T47D (cell line): ENCODE measurements around the gene GNG10.
"Not testable (repeated sequence)": the region's sequence is repeated elsewhere in the genome, so short reads cannot be mapped to it uniquely, and the experiment has no call there.

Experiments used
- DNase-seq, 2 experiments: peaks; one replicate each; pipeline versions ENCODE4 v3.0.0 to v3.0.0-alpha.2; 2011 to 2012; ENCODE audit warnings: low read depth in 1 of 2, low spot score in 1 of 2
- JUND ChIP-seq: IDR thresholded peaks from 2 replicates; pipeline ENCODE4 v1.6.1; 2012; ENCODE audit warnings: low read depth
- in situ Hi-C: cut with HindIII; loops from 2 replicates; pipeline ENCODE4 v1.10.0; 2016; ENCODE audit warnings: low sequenced_read_pairs, low pct_unique_long_range_greater_than_20kb

GNG10 gene

DNA sequence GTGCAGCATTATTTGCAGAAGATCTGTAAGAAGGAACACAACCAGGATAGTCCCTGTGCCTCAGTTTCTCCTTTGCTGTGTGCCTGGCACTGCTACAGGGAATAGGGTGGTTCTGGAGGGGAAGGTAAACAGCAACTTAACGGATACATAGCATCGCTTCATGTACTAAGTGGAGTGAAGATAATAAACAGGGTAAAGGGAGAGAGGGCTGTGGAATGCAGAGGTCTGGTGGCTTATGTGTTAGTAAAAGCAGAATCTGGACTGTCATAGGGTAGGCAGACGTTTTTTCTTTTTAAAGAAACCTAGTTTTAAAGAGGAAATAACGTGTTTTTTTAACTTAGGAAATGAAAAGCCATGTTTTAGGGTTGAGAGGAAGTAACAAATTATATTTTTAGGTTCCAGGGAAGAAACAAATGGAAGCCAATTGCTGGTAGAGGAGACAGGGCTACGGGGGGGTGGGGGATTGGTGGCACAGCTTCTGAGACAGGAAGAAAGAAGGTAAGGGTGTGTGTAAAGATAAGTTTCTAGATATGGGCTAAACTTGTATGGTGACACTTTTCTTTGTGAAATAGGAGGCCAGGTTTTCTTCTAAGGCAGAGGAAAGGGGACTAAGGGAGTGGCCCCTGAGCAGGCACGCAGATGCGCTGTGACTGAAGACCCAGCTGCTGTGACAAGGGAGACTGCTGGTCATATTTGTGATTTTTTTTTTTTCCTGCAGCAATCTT is 1.3 kb downstream of the GNG10 start:
- no peak for TF ChIP-seq JUND
- in situ Hi-C loops: no loop called here
- peak in 1 of 2 experiments; percentile 37 for DNase-seq

DNA sequence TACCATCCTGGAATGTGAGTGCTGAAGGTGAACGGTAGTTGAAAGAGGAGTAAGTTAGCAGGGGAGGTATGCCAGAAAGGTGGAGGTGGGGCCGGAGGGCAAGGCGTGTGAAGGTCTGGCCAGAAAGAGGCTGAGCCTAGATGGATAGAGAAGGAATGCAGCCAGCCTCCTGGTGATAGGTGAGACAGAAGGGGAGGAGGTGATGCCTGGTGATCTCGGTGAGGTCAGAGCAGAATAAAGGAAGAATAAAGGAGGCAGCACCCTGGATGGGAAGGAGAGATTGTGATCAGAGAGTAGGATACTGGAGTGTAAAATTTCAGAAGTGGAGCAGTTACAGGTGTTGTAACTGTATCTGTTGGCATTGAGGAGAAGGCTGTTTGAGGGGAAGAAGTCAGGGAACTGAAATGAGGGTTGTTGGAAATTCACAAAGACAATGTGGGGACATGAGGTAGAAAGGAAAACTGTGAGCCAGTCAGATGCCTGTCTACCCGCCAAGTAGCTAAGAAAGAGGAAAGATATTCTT is 2.0 kb downstream of the GNG10 start:
- TF ChIP-seq JUND: no peak
- DNase-seq: no peak
- in situ Hi-C loops: no loop called here

DNA sequence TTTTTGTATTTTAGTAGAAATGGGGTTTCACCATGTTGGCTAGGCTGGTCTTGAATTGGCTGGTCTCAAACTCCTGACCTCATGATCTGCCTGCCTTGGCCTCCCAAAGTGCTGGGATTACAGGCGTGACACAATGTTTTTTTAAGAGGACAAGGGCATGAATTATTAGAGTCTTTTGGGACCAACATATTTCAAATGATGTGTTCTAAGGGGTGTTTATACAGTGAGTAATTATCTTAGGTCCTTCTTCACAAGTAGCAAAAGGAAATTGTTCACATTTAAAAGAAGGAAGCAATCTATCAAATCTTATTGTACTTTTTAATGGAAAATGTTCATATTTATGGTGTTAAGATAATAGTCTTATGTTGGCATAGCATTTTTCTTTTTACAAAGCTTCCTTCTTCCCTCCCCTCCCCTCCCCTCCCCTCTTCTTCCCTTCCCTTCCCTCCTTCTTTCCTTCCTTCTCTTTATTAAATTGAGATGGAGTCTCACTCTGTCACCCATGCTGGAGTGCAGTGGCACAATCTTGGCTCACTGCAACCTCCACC is 6.7 kb downstream of the GNG10 start:
- in situ Hi-C loops: no loop called here
- TF ChIP-seq JUND: no peak
- no peak for DNase-seq

DNA sequence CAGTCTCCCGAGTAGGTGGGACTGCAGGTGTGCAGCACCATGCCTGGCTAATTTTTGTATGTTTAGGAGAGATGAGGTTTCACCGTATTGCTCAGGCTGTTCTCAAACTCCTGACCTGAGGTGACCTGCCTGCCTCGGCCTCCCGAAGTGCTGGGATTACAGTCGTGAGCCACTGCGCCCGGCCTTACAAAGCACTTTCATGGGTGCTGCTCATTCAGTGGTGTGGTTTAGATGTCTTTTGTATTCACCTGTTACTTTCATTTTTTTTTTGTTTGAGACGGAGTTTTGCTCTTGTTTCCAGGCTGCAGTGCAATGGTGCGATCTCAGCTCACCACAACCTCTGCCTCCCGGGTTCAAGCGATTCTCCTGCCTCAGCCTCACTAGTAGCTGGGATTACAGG is 7.2 kb downstream of the GNG10 start:
- in situ Hi-C loops, DNase-seq: not testable (repeated sequence)

DNA sequence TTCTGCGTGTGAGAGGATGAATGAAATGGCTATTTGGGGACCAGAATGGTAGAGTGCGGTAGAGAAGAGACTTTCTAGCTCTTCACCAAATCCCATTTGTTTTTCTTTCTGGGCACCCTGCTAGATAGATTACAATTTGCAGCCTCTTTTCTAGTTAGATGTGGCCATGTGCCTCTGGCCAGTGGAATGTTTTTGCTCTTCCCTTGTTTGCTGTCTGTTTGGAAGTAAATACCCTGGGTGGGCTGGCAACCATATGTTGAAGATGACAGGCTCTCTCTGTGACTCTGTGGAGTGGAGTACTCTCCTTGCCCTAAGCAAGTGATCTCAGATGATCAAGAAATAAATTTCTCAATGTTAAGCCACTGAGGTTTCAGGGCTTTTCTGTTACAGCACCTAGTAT is 12.9 kb downstream of the GNG10 start:
- no peak for TF ChIP-seq JUND
- no peak for DNase-seq
- in situ Hi-C loops: no loop called here

DNA sequence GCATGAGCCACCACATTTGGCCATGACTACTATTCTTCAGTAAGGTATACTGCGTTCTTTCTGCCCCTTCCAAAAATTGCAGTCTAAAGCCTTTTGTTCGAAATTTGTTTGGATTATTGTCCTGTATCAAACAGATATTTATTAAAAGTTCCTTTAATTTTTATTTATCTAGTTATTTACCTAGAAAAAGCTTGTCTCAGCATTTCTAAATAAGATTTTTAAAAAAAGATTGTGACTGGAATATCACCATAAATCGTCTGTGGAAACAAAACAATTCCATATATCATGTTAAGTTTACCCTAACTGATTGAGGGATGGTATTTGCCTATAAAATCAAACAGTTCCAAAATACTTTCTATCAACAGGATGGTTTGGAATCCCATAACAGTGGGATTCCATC is 14.7 kb downstream of the GNG10 start:
- no peak for DNase-seq
- no peak for TF ChIP-seq JUND
- in situ Hi-C loops: no loop called here

DNA sequence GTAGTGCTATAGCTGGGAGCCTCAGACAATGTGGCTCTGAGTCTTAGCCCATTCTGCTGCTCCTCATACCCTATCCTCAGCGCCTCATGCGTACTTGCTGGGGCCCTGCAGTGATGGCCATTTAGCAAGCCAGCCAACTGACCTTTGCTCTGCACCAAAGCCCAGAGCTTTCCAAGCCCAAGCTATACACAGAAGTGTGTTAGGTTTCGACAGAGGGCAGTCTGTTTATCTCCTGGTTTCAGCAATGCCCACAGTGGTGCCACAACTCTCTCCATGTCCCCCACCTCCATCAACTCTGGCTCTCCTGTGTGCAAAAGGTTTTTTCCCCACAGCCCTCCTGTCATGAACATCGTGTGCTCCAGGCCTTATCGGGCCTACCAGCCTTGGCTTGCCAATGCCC is 16.9 kb downstream of the GNG10 start:
- TF ChIP-seq JUND: no peak
- DNase-seq: no peak
- in situ Hi-C loops: no loop called here

DNA sequence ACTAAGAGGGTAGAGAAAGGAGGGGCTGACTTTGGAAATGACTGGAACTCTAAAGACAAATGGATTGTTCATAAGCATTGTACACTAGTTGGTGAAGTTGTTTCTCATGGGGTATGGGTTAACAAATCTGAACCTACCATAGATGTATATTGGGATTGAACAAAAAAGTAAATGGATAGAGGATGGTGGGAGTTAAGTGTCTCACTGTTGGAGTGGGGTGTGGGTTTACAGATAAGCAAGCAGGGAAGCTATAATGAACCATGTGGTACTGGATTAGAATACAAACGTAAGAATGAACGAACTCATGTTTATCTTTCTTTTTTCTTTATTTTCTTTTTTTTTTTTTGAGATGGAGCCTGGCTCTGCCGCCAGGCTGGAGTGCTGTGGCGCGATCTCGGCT is 17.8 kb downstream of the GNG10 start:
- TF ChIP-seq JUND: no peak
- DNase-seq: no peak
- in situ Hi-C loops: no loop called here

- no peak for TF ChIP-seq JUND
- no peak for DNase-seq
- in situ Hi-C loops: no loop called here
Measured at GRCh38 chr9:111683392-111683791, 22.0 kb downstream of the GNG10 start.

GRCh38 chr9:111691672-111692329 is 30.4 kb downstream of the GNG10 start:
- no peak for TF ChIP-seq JUND
- DNase-seq: peak; percentile 25 to 72
- in situ Hi-C loops: no loop called here

GRCh38 chr9:111696796-111697195 is 35.4 kb downstream of the GNG10 start:
- no peak for DNase-seq
- in situ Hi-C loops: no loop called here
- no peak for TF ChIP-seq JUND

DNA sequence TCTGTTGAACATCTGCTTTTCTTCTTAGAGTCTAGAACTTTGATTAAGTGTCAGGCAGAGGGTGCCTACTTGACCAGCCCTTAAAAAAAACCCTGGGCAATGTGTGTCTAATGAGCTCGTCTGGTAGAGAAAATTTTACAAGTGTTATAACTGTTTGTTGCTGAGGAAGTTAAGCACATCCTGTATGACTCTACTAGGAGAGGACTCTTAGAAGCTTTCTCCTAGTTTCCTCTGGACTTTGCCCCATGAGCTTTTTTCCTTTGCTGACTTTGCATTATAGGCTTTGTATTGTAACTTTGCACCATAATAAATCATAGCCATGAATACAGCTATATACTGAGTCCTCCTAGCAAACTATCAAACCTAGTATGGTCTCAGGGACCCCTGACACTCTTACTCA is 39.4 kb downstream of the GNG10 start:
- TF ChIP-seq JUND: no peak
- DNase-seq: no peak
- in situ Hi-C loops: no loop called here

DNA sequence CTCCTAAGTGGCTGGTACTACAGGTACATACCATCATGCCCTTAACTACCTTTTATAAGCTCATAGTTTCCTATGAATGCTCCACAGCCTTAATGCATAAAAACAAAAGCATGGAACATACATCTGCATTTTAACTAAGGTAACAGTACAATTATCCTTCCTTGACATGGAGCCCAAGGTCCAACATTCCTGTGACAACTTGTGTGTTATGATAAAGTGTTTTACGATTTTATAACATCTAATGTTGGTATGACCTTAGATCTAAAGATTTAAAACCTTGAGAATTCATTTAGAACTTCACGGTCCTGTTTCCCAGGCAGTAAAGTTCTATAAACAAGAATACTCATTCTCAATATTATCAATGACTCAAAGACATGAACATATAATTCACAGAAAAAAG is 43.1 kb downstream of the GNG10 start:
- in situ Hi-C loops: no loop called here
- no peak for TF ChIP-seq JUND

More for the DNA sequence above, 43.1 kb downstream of the GNG10 start:
- DNase-seq: no peak
